GM12878 (cell line): ENCODE data around the gene PRKCB.

Source experiments
- IKZF1 ChIP-seq: fragments of 450-650 bp; conservative IDR thresholded peaks from 2 replicates; pipeline ENCODE4 v1.6.1; 2017; ENCODE audit warnings: antibody characterized with exemption, mild to moderate bottlenecking
- TF ChIP-seq, protein P1 (sequence below), 3 experiments: IDR thresholded peaks in 2 of 3; conservative IDR thresholded peaks in 1 of 3; 2 replicates each; pipeline ENCODE4 v1.5.1; 2011; ENCODE audit warnings: low read depth in 3 of 3, low read length in 3 of 3, mild to moderate bottlenecking in 3 of 3, control low read depth in 2 of 3, moderate library complexity in 2 of 3, inconsistent platforms in 1 of 3, mixed read lengths in 1 of 3; ENCODE audit not compliant: control insufficient read depth in 2 of 3, insufficient read depth in 1 of 3; ENCODE audit errors: extremely low read depth in 1 of 3

DNA sequence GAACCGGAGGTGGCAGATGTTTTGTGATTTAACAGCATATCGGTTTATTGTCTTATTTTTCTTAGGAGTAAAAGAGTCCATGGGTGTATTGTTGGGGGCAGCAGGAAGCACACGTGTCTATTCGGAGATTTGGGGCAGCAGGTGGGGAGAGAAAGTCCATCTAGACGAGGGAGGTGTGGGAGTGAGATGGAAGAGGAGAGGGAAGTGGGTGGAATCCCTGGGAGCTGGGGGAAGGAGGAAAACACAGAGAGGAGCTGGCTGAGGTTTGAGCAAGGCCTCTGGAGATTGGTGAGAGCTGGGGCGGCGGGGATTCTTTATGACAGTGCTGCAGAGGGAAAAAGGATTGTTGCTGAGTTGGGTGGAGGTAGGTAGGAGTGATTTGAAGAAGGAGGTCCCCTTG, 72.1 kb downstream of the PRKCB start:
- no peak for TF ChIP-seq IKZF1
- TF ChIP-seq, protein P1, sequence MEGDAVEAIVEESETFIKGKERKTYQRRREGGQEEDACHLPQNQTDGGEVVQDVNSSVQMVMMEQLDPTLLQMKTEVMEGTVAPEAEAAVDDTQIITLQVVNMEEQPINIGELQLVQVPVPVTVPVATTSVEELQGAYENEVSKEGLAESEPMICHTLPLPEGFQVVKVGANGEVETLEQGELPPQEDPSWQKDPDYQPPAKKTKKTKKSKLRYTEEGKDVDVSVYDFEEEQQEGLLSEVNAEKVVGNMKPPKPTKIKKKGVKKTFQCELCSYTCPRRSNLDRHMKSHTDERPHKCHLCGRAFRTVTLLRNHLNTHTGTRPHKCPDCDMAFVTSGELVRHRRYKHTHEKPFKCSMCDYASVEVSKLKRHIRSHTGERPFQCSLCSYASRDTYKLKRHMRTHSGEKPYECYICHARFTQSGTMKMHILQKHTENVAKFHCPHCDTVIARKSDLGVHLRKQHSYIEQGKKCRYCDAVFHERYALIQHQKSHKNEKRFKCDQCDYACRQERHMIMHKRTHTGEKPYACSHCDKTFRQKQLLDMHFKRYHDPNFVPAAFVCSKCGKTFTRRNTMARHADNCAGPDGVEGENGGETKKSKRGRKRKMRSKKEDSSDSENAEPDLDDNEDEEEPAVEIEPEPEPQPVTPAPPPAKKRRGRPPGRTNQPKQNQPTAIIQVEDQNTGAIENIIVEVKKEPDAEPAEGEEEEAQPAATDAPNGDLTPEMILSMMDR (IDR thresholded peaks at IDR 0.05 in 2 of 3, conservative IDR thresholded peaks at IDR 0.05 in 1 of 3; ENCODE audit: control insufficient read depth in 2 of 3, extremely low read depth in 1 of 3, insufficient read depth in 1 of 3, low read depth in 3 of 3, low read length in 3 of 3) = no peak
